ENCODE results near the gene BOD1.
A peak's percentile ranks its signal among the peaks of the same experiment; 100 is the strongest.

Gene BOD1

GRCh38 chr5:173616577-173617118 lies at the start of gene BOD1:
Gene BOD1 (minus strand): TSS chr5:173616650. CDS start chr5:173616436, 214 bp downstream.
- peak; percentile 98 for DNase-seq

GRCh38 chr5:173665326-173665725 lies 48.9 kb upstream of the BOD1 start:
- DNase-seq: no peak

- DNase-seq: no peak
Observed at GRCh38 chr5:173664154-173664526, 47.7 kb upstream of the BOD1 start.

GRCh38 chr5:173663352-173664153 lies 47.1 kb upstream of the BOD1 start:
- DNase-seq: no peak

GRCh38 chr5:173662581-173663351 lies 46.3 kb upstream of the BOD1 start:
- no peak for DNase-seq

GRCh38 chr5:173660481-173661280 lies 44.2 kb upstream of the BOD1 start:
- no peak for DNase-seq

- no peak for DNase-seq
Observed at GRCh38 chr5:173659423-173659822, 43.0 kb upstream of the BOD1 start.

- DNase-seq: no peak
Observed at GRCh38 chr5:173657741-173658356, 41.4 kb upstream of the BOD1 start.

- no peak for DNase-seq
Observed at GRCh38 chr5:173655196-173655797, 38.8 kb upstream of the BOD1 start.

- peak; percentile 18 for DNase-seq
Observed at GRCh38 chr5:173653822-173654523, 37.5 kb upstream of the BOD1 start.

GRCh38 chr5:173648308-173648866 lies 31.9 kb upstream of the BOD1 start:
- DNase-seq: no peak

- no peak for DNase-seq
Observed at GRCh38 chr5:173646692-173647091, 30.2 kb upstream of the BOD1 start.

GRCh38 chr5:173645890-173646574 lies 29.6 kb upstream of the BOD1 start:
- DNase-seq: no peak

- no peak for DNase-seq
Observed at GRCh38 chr5:173645437-173645807, 29.0 kb upstream of the BOD1 start.

GRCh38 chr5:173644673-173645436 lies 28.4 kb upstream of the BOD1 start:
- no peak for DNase-seq

- DNase-seq: peak; percentile 41
Observed at GRCh38 chr5:173643964-173644363, 27.5 kb upstream of the BOD1 start.

- no peak for DNase-seq
Observed at GRCh38 chr5:173642895-173643481, 26.5 kb upstream of the BOD1 start.

GRCh38 chr5:173642191-173642816 lies 25.9 kb upstream of the BOD1 start:
- no peak for DNase-seq

Data from RPMI8226 (cell line).